Peyer's patch (tissue), 4 donors: ENCODE results near the gene HELZ.

Experiments used
- CTCF ChIP-seq, 6 experiments: fragments of 450-650 bp in 4 of 6; fragments of 200-600 bp in 2 of 6; sonication (generic) in 1 of 6; IDR thresholded peaks; one replicate each; pipeline ENCODE4 v1.5.1; 2017 to 2019; ENCODE audit warnings: antibody characterized with exemption in 6 of 6, mild to moderate bottlenecking in 3 of 6, moderate library complexity in 1 of 6
- POLR2A ChIP-seq, 2 donors: fragments of 450-650 bp; IDR thresholded peaks; one replicate each; pipeline ENCODE4 v1.5.1; 2017; ENCODE audit warnings: antibody characterized with exemption in 2 of 2, mild to moderate bottlenecking in 2 of 2, moderate library complexity in 2 of 2

DNA sequence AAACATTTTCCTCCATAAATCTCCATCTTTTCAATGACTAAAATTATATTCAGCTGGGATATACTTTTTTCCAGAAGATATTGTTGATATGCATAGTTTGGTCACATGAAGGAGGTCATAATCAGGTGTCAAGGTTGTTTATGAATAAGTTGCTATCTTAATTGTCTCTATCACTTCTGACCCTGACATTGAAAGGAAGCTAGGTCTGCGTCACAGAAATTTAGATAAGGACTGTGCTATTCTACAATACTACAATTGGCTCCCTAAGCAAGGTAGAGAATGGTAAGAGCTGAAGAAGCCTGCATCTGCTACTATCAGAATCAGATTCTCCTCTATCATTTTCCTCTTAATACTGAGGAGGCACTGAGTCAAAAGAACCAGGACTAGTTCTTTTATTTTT, 133.2 kb downstream of the HELZ start:
- no peak for TF ChIP-seq CTCF (IDR thresholded peaks at IDR 0.05)
- TF ChIP-seq POLR2A (IDR thresholded peaks at IDR 0.05): no peak
